WERI-Rb-1 (cell line): Measurements from ENCODE around the gene CHRNB2.
A peak's percentile ranks its signal among the peaks of the same experiment; 100 is the strongest.

Experiments used
- DNase-seq: peaks from one replicate; pipeline ENCODE4 v3.0.0-alpha.2; 2020
- H3K27ac ChIP-seq: fragments of 250-450 bp; sonication (Bioruptor Pico); 2 replicates; pipeline ENCODE4 v1.5.1; 2020; ENCODE audit warnings: mild to moderate bottlenecking, moderate library complexity
- H3K27me3 ChIP-seq: fragments of 250-450 bp; sonication (Bioruptor Pico); 2 replicates; pipeline ENCODE4 v1.5.1; 2021; ENCODE audit warnings: mild to moderate bottlenecking, low read depth, moderate library complexity; ENCODE audit not compliant: insufficient read depth, severe bottlenecking
- H3K36me3 ChIP-seq: fragments of 250-450 bp; sonication (Bioruptor Pico); 2 replicates; pipeline ENCODE4 v1.5.1; 2020; ENCODE audit warnings: mild to moderate bottlenecking, moderate library complexity
- H3K4me3 ChIP-seq: 2 replicates; pipeline ENCODE4 v1.5.1; 2011; ENCODE audit warnings: low read depth, mild to moderate bottlenecking, control low read depth, low read length
- H3K9me3 ChIP-seq: fragments of 250-450 bp; sonication (Bioruptor Pico); 2 replicates; pipeline ENCODE4 v1.5.1; 2021; ENCODE audit warnings: mild to moderate bottlenecking, moderate library complexity; ENCODE audit not compliant: severe bottlenecking
- CTCF ChIP-seq: IDR thresholded peaks from 2 replicates; pipeline ENCODE4 v1.5.1; 2011; ENCODE audit warnings: low read depth, mild to moderate bottlenecking, control low read depth, inconsistent platforms, low read length

CHRNB2 gene

DNA sequence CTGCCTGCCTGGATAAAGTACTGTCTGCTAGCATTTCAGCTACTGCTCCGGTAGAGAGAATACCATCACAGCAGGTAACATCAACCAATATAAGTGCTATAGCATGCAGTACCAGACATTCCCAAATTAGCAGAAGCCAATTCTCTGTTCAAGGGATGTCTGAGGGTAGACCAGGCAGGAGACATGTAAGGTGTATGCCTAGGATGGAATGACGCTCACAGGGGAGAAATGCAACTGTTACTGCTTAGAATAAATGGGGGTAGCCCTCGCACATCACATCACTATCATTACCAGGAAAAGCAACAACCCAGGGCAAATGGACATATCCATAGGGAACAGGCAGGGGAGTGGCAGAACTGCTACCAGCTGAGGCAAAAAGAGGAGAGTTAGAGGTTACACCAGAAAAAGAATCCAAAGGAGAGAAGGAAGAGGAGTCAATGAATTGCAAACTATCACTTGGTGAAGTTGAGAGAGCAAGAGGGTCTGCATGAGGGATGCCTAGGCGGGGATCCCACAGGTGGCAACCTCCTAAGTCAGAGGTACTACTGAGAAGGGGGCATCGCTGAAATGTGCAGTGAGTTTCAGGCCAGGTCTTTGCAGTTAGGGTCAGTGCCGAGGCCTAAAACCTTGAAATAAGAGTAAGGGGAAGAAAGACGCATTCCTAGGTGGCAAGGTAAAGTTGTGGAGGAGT, 10.2 kb upstream of the CHRNB2 start:
- no peaks in the 10 kb centered on the region for H3K9me3 ChIP-seq
- H3K36me3 ChIP-seq, result peaks cover 48% of the 10 kb centered on the region
- no peak for TF ChIP-seq CTCF
- no peaks in the 10 kb centered on the region for H3K27me3 ChIP-seq
- H3K4me3 ChIP-seq, result peak overlapping the region; percentile 84
- DNase-seq, result no peak
- peak overlapping the region; percentile 68 for H3K27ac ChIP-seq

DNA sequence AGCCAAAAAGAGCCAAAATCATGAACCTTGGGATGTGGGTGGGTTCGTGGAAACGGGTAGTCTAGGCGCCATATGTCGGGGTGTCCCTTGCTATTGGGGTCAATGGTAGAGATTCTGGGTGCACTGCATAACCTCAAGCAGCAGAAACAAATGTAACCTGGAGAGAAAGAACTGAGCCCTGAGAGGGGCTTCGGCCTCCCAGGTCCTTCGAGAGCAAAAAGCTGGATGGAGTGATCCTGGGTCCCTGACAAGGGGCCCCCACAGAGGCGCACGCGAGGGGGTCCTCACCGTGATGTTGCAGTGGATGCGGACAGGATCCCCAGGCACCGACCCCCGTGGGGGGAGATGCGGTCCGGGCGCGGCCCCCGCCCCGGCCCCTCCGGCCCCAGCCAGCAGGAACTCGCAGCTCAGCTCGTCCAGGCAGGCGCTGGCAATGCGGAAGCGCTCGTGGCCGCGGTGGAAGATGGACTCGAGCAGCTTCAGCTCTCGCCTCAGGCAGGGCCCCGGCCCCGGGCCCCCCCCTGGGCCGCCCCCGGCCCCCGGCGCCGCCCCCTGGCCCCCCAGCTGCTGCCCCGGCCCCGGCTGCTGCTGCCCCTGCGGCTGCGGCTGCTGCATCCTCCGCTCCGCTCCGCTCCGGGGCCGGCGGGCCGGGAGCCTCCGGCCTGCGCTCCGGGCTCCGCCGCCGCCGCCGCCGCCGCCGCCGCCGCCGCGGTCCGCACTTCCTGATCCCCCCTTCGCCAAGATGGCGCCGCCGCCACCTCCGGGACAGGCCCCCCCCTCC, 9.4 kb upstream of the CHRNB2 start, which contains the start of gene UBE2Q1:
Gene UBE2Q1 (minus strand): TSS at position 724 of the 781 bp plus-strand sequence. CDS start 109 bp downstream, at position 615.
- TF ChIP-seq CTCF, result no peak
- no peaks in the 10 kb centered on the region for H3K27me3 ChIP-seq
- H3K27ac ChIP-seq, result peak within 1 kb of the TSS; percentile 83
- no peaks in the 10 kb centered on the region for H3K9me3 ChIP-seq
- H3K4me3 ChIP-seq, result peak within 1 kb of the TSS; percentile 84
- H3K36me3 ChIP-seq, result peaks cover 40% of the 10 kb centered on the region
- DNase-seq, result peak; percentile 64

- TF ChIP-seq CTCF, result 0 out of 2 replicates have a peak, but pooled peaks have one; percentile 14
- H3K9me3 ChIP-seq, result no peaks in the 10 kb centered on the region
- DNase-seq, result peak; percentile 100
- peak overlapping the region; percentile 69 for H3K4me3 ChIP-seq
- H3K27ac ChIP-seq, result peak overlapping the region; percentile 83
- peaks cover 33% of the 10 kb centered on the region for H3K36me3 ChIP-seq
- H3K27me3 ChIP-seq, result no peaks in the 10 kb centered on the region
Measured at GRCh38 chr1:154558720-154559465, 8.7 kb upstream of the CHRNB2 start.

GRCh38 chr1:154559466-154560044, 8.0 kb upstream of the CHRNB2 start:
- Histone ChIP-seq H3K27me3 (no peaks in the 10 kb centered on the region), H3K9me3 (no peaks in the 10 kb centered on the region), H3K36me3 (peaks cover 26% of the 10 kb centered on the region), H3K4me3 (peak overlapping the region; percentile 69), H3K27ac (peak overlapping the region; percentile 83)
- peak; percentile 99 for DNase-seq
- TF ChIP-seq CTCF, result peak; percentile 100

- Histone ChIP-seq H3K36me3 (peaks cover 25% of the 10 kb centered on the region), H3K27ac (no peak overlapping the region), H3K4me3 (no peak overlapping the region), H3K9me3 (no peaks in the 10 kb centered on the region), H3K27me3 (no peaks in the 10 kb centered on the region)
- TF ChIP-seq CTCF, result no peak
- DNase-seq, result no peak
Measured at GRCh38 chr1:154565876-154566275, 1.7 kb upstream of the CHRNB2 start.
